Stimulated activated naive CD4-positive, alpha-beta T cell (primary cell): Measurements from ENCODE around the gene SLC39A5.
"Not testable (repeated sequence)": the region's sequence is repeated elsewhere in the genome, so short reads cannot be mapped to it uniquely, and the experiment has no call there.

Source experiments
- DNase-seq, 6 experiments: peaks; one replicate each; lab custom pipeline; 2025; lab: John Stamatoyannopoulos, UW

Gene SLC39A5

GRCh38 chr12:56247923-56248322 is 18.1 kb downstream of the SLC39A5 start:
- no peak for DNase-seq

GRCh38 chr12:56248711-56249110 is 18.9 kb downstream of the SLC39A5 start:
- DNase-seq: no peak

- DNase-seq: no peak
These were observed 22.8 kb downstream of the SLC39A5 start for GRCh38 chr12:56252649-56253048.

- no peak for DNase-seq
These were observed 23.2 kb downstream of the SLC39A5 start for GRCh38 chr12:56253091-56253490.

- DNase-seq: no peak
These were observed 25.8 kb downstream of the SLC39A5 start for GRCh38 chr12:56255671-56256070.

- no peak for DNase-seq
These were observed 26.6 kb downstream of the SLC39A5 start for GRCh38 chr12:56256326-56256960.

- DNase-seq: no peak
These were observed 27.2 kb downstream of the SLC39A5 start for GRCh38 chr12:56257071-56257470.

GRCh38 chr12:56257491-56258067 is 27.7 kb downstream of the SLC39A5 start:
- peak in 1 of 6 experiments; percentile 25 for DNase-seq

- DNase-seq: peak; percentile 62 to 90 (median 73)
These were observed 28.4 kb downstream of the SLC39A5 start, which contains the start of gene ANKRD52 for GRCh38 chr12:56258068-56258819. TSS of gene ANKRD52 (minus strand) at chr12:56258384. CDS start at chr12:56258269, 115 bp downstream.

- no peak for DNase-seq
These were observed 29.0 kb downstream of the SLC39A5 start for GRCh38 chr12:56258820-56259183.

GRCh38 chr12:56260380-56260779 is 30.5 kb downstream of the SLC39A5 start:
- DNase-seq: no peak

GRCh38 chr12:56260921-56261320 is 31.1 kb downstream of the SLC39A5 start:
- DNase-seq: no peak

GRCh38 chr12:56261503-56262232 is 31.8 kb downstream of the SLC39A5 start:
- no peak for DNase-seq

- not testable (repeated sequence) for DNase-seq
These were observed 33.1 kb downstream of the SLC39A5 start for GRCh38 chr12:56262955-56263354.

GRCh38 chr12:56266068-56266692 is 36.3 kb downstream of the SLC39A5 start:
- DNase-seq: not testable (repeated sequence)

- DNase-seq: peak; percentile 83 to 93 (median 88)
These were observed 37.0 kb downstream of the SLC39A5 start, which contains the start of gene COQ10A for GRCh38 chr12:56266693-56267442. TSS of gene COQ10A (plus strand) at chr12:56266942. CDS start at chr12:56267119, 177 bp downstream.

GRCh38 chr12:56267443-56268071 is 37.7 kb downstream of the SLC39A5 start:
- DNase-seq: no peak

GRCh38 chr12:56271031-56271430 is 41.2 kb downstream of the SLC39A5 start:
- peak in 1 of 6 experiments; percentile 5 for DNase-seq

- DNase-seq: not testable (repeated sequence)
These were observed 42.6 kb downstream of the SLC39A5 start for GRCh38 chr12:56272468-56272867.

- DNase-seq: no peak
These were observed 44.4 kb downstream of the SLC39A5 start for GRCh38 chr12:56274299-56274698.

- DNase-seq: no peak
These were observed 49.1 kb downstream of the SLC39A5 start for GRCh38 chr12:56278905-56279304.
